A673 (cell line): ENCODE measurements around the gene ATG4A. TPM values are rescaled to one million over a fixed set of nuclear protein-coding genes. Genes with fewer than 3 reads are reported as not detected.
A peak's percentile ranks its signal among the peaks of the same experiment; 100 is the strongest.

Source experiments
- Bru-seq: library from RNA; stranded (reverse); fragments of 400-500 nt; gene quantifications from one replicate; lab custom pipeline; 2021; lab: Mats Ljungman, UMichigan
- BruChase-seq, 2 experiments: library from RNA; stranded (reverse); fragments of 400-500 nt; gene quantifications; one replicate each; lab custom pipeline; 2021; lab: Mats Ljungman, UMichigan
- BruUV-seq: library from RNA; stranded (reverse); fragments of 400-500 nt; replicated peaks from 2 replicates; lab custom pipeline; 2021; lab: Mats Ljungman, UMichigan
- CTCF ChIA-PET: fragments of 300-600 bp; sonication (Branson Sonifier 250); formaldehyde crosslinking; loops from one replicate; lab custom pipeline; 2022; ENCODE audit warnings: antibody characterized with exemption; lab: Charles Lee
- POLR2A ChIA-PET: fragments of 300-600 bp; sonication (Branson Sonifier 250); formaldehyde crosslinking; loops from one replicate; lab custom pipeline; 2022; ENCODE audit warnings: antibody characterized with exemption; ENCODE audit not compliant: low non-redundant PET; lab: Charles Lee
- DNase-seq: peaks from one replicate; pipeline ENCODE4 v3.0.0-alpha.2; 2015; ENCODE audit warnings: low spot score
- H3K27ac ChIP-seq: fragments of 200-600 bp; sonication (generic); 2 replicates; pipeline ENCODE4 v1.5.1; 2016; ENCODE audit warnings: mixed run types, low read depth, mild to moderate bottlenecking, mixed read lengths, antibody characterized with exemption, low read length; ENCODE audit not compliant: poor library complexity, severe bottlenecking
- H3K27me3 ChIP-seq: fragments of 200-600 bp; sonication (generic); replicated peaks from 2 replicates; pipeline ENCODE4 v1.6.1; 2017; ENCODE audit warnings: mixed run types, low read depth, mild to moderate bottlenecking, mixed read lengths, antibody characterized with exemption, low read length; ENCODE audit not compliant: insufficient read depth, poor library complexity
- H3K36me3 ChIP-seq: fragments of 200-600 bp; sonication (generic); 2 replicates; pipeline ENCODE4 v1.6.1; 2016; ENCODE audit warnings: mixed run types, mild to moderate bottlenecking, mixed read lengths, antibody characterized with exemption, low read length; ENCODE audit not compliant: insufficient read depth, poor library complexity, severe bottlenecking
- H3K4me1 ChIP-seq: fragments of 200-600 bp; sonication (generic); 2 replicates; pipeline ENCODE4 v1.6.1; 2017; ENCODE audit warnings: mixed run types, mild to moderate bottlenecking, mixed read lengths, antibody characterized with exemption, low read length; ENCODE audit not compliant: insufficient read depth, poor library complexity, severe bottlenecking
- H3K4me3 ChIP-seq: fragments of 200-600 bp; sonication (generic); 2 replicates; pipeline ENCODE4 v1.5.1; 2016; ENCODE audit warnings: low read depth, mixed run types, mild to moderate bottlenecking, mixed read lengths, low read length; ENCODE audit not compliant: poor library complexity, severe bottlenecking
- H3K9me3 ChIP-seq: fragments of 200-600 bp; sonication (generic); 2 replicates; pipeline ENCODE4 v1.6.1; 2016; ENCODE audit warnings: mixed run types, low read depth, mild to moderate bottlenecking, mixed read lengths, antibody characterized with exemption, low read length; ENCODE audit not compliant: poor library complexity, severe bottlenecking
- EZH2 ChIP-seq: fragments of 200-600 bp; sonication (generic); IDR thresholded peaks from 2 replicates; pipeline ENCODE4 v1.6.1; 2017; ENCODE audit warnings: borderline replicate concordance, low read depth, mild to moderate bottlenecking, mixed read lengths, antibody characterized with exemption, low read length; ENCODE audit not compliant: poor library complexity, severe bottlenecking
- intact Hi-C: fragments of 100-400 bp; cut with micrococcal nuclease; formaldehyde crosslinking; loops from one replicate; pipeline ENCODE4 v1.10.0; 2022; ENCODE audit not compliant: unreplicated experiment
- long read RNA-seq: library from polyadenylated mRNA; stranded (forward); transcript quantifications from one replicate; pipeline ENCODE4 v2.0.0, GENCODE V29; 2022
- total RNA-seq: library from RNA; stranded (reverse); gene quantifications from 2 replicates; pipeline ENCODE4 v1.2.3, GENCODE V29; 2021
- TF ChIP-seq, protein P1 (sequence below): fragments of 300-800, 200-600 bp; sonication (generic); conservative IDR thresholded peaks from 2 replicates; pipeline ENCODE4 v1.5.1; 2017; ENCODE audit warnings: low read depth, mild to moderate bottlenecking, antibody characterized with exemption, low read length, moderate library complexity, mixed read lengths

ATG4A gene, protein sequence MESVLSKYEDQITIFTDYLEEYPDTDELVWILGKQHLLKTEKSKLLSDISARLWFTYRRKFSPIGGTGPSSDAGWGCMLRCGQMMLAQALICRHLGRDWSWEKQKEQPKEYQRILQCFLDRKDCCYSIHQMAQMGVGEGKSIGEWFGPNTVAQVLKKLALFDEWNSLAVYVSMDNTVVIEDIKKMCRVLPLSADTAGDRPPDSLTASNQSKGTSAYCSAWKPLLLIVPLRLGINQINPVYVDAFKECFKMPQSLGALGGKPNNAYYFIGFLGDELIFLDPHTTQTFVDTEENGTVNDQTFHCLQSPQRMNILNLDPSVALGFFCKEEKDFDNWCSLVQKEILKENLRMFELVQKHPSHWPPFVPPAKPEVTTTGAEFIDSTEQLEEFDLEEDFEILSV
- 3.8 and 4.8 TPM in 2 replicates for total RNA-seq
- percentile 40 among the genes with signal in this experiment for Bru-seq, nascent RNA
- percentile 43 among the genes with signal in this experiment for BruChase-seq, experiment 1, labeled RNA remaining after a 2-hour chase
- percentile 35 among the genes with signal in this experiment for BruChase-seq, experiment 2, labeled RNA remaining after a 6-hour chase
- long read RNA-seq, transcript ATG4A-203 (13 exons, 2,315 nt) = major isoform, 14 of 19 reads
- long read RNA-seq, partial matches to known transcripts = 1 of 19 reads
- long read RNA-seq, other reads (novel, unspliced or antisense) = 1 of 19 reads

DNA sequence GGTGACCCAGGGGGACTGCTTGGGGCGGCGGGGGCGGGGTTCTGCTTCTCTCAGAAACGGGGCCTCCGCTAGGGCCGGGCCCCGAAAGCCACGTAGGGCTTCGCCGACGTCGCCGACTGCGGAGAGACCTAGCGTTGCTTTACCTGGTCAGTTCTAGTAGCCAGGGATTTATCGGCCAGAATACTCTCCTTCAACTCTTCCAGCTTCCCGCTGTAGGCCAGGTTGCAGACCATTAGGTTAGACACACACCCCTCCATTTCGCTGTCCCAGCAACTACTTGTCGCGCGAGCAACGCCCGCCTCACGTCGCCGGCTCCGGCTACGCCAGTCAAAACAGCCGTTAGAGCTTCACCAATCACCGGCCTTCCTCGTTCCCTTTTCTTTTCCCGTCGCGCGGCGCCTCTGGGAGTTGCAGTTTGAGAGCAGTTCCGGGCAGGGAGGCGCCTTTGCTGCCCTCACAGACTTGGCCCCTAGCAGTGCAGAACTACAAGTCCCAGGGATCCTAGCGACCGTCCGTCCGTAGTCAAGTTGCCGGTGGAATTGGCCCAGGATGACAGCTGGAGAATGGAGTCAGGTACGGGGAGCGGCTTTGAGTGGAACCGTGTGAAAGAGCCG is at the start of gene ATG4A, which contains the start of gene PSMD10:
Gene ATG4A (plus strand): TSS at position 515 of the 614 bp plus-strand sequence. CDS start 49 bp downstream, at position 564.
Gene PSMD10 (minus strand): TSS at position 279 of the 614 bp plus-strand sequence. CDS start 22 bp downstream, at position 257.
- POLR2A ChIA-PET = interaction anchor here (0.6 kb wide), 1 partner anchor 1225 kb away, joined by 3 read pairs; no protein-coding TSS in a partner anchor
- H3K36me3 ChIP-seq = peaks cover 8% of the 10 kb centered on the region
- H3K9me3 ChIP-seq = no peaks in the 10 kb centered on the region
- no peaks in the 10 kb centered on the region for H3K4me1 ChIP-seq
- intact Hi-C loops = no loop called here
- BruUV-seq = no TSS peak
- CTCF ChIA-PET = no interaction called here
- H3K4me3 ChIP-seq = peak within 1 kb of the TSS; percentile 64
- H3K27me3 ChIP-seq = no peaks in the 10 kb centered on the region
- H3K27ac ChIP-seq = peak within 1 kb of the TSS; percentile 75
- TF ChIP-seq, protein P1, sequence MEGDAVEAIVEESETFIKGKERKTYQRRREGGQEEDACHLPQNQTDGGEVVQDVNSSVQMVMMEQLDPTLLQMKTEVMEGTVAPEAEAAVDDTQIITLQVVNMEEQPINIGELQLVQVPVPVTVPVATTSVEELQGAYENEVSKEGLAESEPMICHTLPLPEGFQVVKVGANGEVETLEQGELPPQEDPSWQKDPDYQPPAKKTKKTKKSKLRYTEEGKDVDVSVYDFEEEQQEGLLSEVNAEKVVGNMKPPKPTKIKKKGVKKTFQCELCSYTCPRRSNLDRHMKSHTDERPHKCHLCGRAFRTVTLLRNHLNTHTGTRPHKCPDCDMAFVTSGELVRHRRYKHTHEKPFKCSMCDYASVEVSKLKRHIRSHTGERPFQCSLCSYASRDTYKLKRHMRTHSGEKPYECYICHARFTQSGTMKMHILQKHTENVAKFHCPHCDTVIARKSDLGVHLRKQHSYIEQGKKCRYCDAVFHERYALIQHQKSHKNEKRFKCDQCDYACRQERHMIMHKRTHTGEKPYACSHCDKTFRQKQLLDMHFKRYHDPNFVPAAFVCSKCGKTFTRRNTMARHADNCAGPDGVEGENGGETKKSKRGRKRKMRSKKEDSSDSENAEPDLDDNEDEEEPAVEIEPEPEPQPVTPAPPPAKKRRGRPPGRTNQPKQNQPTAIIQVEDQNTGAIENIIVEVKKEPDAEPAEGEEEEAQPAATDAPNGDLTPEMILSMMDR = no peak
- TF ChIP-seq EZH2 = no peak
- peak; percentile 96 for DNase-seq

DNA sequence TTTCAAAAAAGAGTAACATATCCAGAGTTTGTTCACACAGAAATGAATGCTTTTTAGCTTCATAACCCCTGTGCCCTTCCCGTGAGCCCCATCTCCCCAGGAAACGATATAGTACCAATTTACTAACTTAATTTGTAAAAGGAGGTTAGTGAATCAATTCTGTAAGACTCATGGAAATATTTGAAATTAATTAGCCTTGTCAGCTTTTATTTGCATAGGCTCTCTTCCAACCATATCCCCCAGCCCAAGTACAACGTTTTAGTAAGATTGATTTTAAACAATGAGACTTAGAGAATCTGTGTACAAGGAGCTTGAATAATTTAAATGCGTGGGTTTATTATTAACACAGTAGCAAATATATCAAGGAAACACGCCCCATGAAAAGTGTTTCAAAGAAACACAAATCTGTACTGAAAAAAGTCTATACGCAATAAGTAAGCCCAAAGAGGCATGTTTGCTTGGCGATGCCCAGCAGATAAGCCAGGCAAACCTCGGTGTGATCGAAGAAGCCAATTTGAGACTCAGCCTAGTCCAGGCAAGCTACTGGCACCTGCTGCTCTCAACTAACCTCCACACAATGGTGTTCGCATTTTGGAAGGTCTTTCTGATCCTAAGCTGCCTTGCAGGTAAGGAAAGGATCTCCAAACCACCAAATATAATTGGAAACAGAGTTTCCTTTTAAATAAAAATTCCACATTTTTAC is 46.9 kb upstream of the ATG4A start, which contains the start of gene VSIG1:
Gene VSIG1 (plus strand): TSS at position 512 of the 703 bp plus-strand sequence. CDS start 66 bp downstream, at position 578.
- no peak for DNase-seq
- ChIA-PET CTCF (no interaction called here), POLR2A (no interaction called here)
- BruUV-seq = no TSS peak
- H3K4me3 ChIP-seq = no peak within 1 kb of the TSS
- H3K36me3 ChIP-seq = no peaks in the 10 kb centered on the region
- H3K9me3 ChIP-seq = no peaks in the 10 kb centered on the region
- H3K27me3 ChIP-seq = no peaks in the 10 kb centered on the region
- H3K27ac ChIP-seq = no peak within 1 kb of the TSS
- TF ChIP-seq, protein P1 = no peak
- no peak for TF ChIP-seq EZH2
- no peaks in the 10 kb centered on the region for H3K4me1 ChIP-seq
- intact Hi-C loops = no loop called here

DNA sequence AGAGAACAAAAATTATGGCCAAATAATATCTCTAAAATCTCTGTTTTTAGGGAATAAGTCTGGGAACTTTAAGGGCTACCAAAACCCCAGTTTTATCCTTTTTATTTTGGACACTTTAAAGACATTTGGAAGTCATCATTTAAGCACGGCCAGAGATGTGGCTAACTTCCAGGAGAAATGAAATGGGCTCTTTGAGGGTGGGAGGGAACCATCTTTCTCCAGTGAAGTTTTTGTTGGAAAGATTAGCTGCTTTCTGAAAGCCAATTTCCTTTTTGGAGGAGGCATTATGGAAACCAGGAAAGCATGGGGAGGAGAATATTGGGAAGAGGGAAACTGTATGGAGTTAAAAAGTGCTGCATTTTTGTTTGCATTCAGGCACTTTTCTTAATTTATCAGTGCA is 41.9 kb upstream of the ATG4A start:
- intact Hi-C loops = no loop called here
- Histone ChIP-seq H3K4me1 (no peaks in the 10 kb centered on the region), H3K27ac (no peak overlapping the region), H3K4me3 (no peak overlapping the region), H3K27me3 (peaks cover 6% of the 10 kb centered on the region), H3K9me3 (no peaks in the 10 kb centered on the region), H3K36me3 (no peaks in the 10 kb centered on the region)
- DNase-seq = no peak
- POLR2A ChIA-PET = no interaction called here
- BruUV-seq = no TSS peak
- TF ChIP-seq, protein P1 = no peak
- TF ChIP-seq EZH2 = no peak
- CTCF ChIA-PET = no interaction called here
